ENCODE measurements around the gene RUNDC1. TPM values are rescaled to one million over a fixed set of nuclear protein-coding genes. Genes with fewer than 3 reads are reported as not detected.

RUNDC1 gene
- total RNA-seq, 1 donor from 2014 or later, result 12.4 TPM

DNA sequence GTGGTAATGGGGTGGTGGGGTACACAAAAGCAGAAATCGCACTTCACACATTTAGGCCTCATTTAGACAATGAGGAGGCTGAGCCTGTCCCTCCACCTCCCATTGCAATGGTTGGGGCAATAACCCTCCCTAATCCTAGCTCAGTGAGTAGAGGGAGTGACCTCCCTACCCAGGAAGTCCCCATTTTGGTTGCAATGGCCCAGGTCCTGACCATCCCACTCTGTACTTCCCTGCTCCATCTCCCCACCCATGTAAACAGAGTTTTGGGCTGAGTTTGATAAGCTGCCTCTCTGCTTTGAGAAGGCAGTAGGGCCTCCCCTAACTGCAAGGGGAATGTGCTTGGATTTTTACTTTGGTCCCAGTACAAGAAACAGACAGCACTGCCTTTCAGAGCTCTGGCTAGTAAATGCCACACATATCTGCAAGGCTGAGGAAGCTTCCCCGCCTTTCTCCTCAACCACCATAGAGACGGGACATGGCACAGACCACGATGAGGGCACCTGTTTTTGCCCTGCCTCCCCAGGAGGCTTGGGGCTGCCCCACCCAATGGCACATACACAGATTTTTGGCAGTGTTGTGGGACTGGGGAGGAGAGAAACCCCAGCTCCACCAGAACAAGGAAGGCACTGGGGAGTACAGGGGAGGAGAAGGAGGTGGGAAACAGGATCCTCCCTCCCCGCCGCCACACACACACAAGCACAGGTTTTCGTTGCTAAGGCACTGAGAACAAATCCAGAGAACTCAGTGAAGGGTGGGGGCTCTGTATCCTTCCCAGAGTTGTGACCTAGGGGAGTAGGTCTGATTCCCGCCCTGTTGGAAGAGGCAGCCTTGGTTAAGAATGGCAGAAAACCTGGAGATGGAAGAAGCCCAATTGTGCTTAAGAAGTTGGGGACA, 34.5 kb downstream of the RUNDC1 start:
- intact Hi-C loops (cut with DNase I), result no loop called here
- DNase-seq (ENCODE audit: low spot score) (no peak), ATAC-seq (peak; percentile 33)

DNA sequence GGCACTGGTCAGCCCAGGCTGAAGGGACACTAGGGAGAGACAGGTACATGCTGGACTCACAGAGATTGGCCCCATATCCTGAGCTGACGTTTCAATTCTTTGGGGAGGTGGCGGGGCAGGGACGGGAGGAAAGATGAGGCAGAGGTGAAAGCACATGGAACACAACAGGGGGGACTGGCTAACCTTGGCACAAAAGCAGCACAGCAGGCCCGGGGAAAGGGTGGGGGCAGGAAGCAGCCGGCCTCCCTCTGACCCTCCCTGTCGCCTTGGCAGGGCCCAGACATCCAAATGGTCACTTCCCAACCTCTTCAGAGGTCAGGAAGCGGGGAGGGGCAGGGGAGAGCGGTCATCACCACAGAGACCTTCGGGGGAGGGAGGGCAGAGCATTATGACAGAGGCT, 35.2 kb downstream of the RUNDC1 start:
- intact Hi-C loops (cut with DNase I), result no loop called here
- DNase-seq (ENCODE audit: low spot score), result no peak
- ATAC-seq, result peak; percentile 46

DNA sequence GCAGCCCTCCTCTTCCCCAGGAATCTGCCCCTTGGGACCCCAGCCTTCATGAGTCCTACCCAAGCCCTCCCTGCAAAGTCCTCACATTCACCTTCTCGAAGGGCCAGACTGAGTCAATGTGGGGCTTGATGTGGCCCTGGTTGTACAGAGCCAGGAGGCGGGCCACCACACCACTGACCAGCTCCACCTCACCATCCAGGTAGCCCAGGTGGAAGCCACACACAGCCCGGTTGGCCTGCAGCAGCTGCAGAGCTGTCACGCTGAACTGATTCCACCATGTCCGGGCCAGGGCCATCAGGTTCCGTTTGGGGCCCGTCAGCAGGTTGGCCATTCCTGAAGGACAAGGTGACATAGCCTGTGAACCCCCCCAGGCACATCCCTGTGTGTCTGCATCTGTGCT, 35.9 kb downstream of the RUNDC1 start:
- ATAC-seq, result no peak
- no peak for DNase-seq (ENCODE audit: low spot score)
- intact Hi-C loops (cut with DNase I), result no loop called here

DNA sequence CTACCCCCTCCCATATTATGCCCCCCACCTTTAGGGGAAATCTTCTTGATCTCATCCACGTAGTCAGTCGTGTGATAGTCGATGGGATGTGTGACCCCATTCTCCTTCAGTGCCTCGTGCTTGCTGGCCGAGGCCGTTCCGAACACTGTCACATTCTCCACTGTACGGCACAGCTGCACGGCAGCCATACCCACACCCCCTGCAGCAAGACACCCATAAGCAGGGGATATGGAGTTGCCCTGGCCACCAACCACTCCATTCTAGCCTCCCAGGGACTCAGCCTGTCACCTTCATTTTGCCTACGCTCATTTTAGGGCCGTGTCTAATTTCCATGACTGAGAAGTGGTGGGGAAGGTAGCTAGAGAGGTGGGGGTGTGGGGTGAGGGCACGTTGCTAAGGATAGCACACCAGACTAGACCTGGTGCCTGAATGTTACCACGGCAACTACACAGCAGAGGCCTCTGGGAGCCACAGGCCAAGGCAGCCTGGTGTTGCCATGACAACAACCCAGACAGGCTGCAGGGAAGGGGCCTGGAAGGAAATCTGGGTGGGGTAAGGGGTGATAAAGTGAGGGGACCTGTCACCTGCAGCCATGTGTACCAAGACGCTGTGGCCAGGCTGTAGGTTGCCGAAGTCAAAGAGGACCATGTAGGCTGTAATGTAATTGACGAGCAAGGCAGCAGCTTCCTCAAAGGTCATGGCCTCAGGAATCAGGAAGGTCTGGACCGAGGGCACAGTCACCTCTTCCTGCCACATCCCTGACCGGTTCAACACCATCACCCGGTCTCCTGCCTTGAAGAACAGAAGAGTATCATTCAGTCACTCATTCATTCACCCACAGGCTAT, 37.9 kb downstream of the RUNDC1 start:
- ATAC-seq, result no peak
- intact Hi-C loops (cut with DNase I), result no loop called here
- no peak for DNase-seq (ENCODE audit: low spot score)

DNA sequence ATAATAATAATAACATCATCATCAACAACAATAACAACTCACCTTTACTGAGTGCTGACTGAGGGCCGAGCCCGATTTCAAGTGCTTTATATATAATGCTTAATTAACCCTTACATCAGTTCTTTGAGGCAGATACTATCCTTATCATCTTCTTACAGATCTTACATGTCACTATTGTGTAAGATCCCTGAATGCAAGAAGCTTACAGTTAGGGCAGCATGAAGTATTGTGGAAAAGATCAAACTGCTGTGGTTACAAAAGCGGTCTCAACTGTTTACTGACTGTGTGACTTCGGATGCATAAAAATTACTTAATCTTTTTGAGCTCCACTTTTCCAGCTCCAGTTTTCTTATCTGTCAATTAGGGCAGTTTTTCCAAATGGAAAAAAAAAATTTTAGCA, 38.6 kb downstream of the RUNDC1 start:
- no peak for ATAC-seq
- no peak for DNase-seq (ENCODE audit: low spot score)
- intact Hi-C loops (cut with DNase I), result no loop called here

DNA sequence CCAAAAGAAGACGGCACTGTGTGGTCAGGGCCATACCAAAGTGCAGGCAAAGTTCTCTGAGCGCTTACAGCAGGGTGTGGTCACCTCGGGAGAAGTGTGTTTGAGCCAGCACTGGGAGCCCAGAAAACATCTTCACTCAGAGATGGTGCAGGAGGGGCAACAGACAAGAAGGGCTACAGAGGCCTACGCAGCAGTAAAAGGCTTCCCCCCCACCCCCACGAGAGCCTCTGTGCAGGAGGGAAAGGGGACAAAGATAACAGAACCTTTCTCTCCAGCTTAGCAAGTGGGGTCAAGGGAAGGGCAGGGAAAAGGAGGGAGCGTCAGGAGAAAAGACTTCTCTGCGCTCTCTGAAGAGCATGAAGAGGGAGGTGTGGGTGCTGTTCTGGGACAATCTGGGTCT, 39.1 kb downstream of the RUNDC1 start:
- DNase-seq (ENCODE audit: low spot score) (no peak), ATAC-seq (no peak)
- intact Hi-C loops (cut with DNase I), result no loop called here

DNA sequence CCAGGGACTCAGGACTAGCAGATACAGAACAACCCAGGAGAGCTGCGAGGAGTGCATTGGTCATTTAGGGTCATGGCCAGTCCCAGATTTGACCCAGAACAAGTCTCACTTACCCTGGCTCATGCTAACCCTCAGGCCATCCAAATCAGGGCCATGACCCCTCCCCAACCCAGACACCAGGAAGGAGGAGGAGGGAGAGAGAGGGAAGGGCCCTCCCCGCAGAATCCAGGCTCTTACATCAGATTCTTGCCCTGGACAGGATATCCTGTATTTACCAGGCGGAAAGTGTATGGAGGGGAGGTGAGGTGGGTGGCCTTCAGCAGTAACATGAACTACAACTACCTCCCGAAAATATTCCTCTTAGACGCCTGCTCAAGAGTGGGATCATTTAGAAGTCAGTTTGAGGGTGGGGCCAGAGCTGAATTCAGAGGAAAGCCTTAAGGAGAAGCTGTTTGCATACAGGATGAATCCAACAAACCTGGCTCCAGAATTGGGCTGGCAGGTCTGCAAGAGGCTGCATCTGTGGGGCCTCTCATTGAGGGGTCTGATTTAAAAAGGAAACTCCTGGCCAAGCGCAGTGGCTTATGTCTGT, 39.8 kb downstream of the RUNDC1 start:
- no peak for ATAC-seq
- DNase-seq (ENCODE audit: low spot score), result no peak
- intact Hi-C loops (cut with DNase I), result no loop called here

DNA sequence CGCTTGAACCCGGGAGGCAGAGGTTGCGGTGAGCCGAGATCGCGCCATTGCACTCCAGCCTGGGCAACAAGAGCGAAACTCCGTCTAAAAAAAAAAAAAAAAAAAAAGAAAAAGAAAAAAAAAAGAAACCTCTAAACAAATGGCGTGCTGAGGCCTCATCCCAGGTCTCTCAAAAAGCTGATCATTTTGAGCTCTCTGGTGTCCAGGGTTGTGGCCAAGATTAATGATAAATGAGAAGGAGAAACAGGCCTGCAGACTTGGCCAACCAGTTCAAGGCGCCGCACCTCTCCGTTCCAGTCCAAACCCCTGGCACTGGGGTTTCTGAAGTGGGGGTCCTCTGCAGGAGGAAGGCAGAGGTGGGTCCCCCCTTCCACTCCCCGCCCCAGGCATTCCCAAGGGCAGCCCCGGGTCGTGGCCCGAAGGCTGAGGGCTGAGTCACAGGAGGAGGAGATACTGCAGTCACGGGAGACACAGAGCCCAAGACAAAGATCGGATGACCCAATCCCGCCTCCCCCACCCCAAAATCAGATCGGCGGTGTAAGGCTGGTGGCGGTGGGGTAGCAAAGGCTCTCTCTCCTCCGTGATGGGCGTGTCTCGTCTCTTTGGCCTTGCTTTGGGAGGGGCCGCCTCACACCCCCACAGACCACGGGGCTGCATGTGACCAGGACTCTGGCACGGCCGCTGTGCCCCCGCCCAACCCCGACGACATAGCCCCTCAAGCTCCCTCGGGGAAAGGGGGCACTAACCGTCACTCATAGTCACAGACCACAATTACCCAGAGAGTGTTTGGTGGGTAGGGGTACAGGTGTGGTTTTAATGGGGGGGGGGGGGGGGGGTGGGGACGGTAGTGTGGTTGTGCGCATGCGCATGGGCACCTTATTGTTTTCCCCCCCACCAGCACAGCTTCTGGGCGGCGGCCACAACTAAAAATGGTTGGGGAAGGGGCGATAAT, 40.7 kb downstream of the RUNDC1 start:
- DNase-seq (ENCODE audit: low spot score) (peak; percentile 89), ATAC-seq (peak; percentile 70)
- intact Hi-C loops (cut with DNase I), result no loop called here

DNA sequence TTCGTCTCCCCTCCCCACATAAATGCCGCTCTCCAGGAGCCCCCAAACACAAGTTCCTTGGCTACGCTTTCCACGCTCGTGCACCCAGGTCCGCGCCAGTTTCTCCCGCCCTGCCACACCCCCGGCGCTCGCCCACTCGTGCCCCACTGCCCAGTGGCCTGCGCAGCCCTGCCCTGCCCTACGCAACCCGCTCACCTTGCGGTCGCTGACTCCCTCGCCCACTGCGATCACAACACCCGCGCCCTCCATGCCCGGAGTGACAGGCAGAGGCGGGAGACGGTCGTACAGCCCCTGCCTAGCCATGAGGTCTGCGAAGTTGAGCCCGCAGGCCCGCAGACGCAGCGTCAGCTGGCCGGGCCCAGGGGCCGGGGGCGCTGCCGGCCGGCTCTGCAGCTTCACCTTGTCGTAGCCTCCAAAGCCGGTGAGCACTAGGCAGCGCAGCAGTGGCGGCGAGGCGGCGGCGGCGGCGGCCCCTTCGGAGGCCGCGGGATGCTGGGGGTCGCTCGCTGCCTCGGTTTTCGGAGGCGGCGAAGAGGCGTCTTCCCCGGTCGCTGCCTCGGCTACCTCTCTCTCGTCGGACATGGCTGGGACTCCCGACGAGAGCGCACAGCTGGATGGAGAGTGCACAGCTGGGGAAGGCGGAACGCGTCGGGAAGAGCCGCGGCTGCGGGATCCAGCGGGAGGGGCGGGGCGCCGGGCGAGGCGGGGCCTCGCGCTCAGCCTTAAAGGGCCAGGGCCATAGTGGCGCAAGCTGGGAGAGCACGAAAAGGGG, 41.6 kb downstream of the RUNDC1 start, which contains the start of gene VAT1:
TSS of gene VAT1 (minus strand) at position 645 of the 772 bp plus-strand sequence. CDS start at position 582, 63 bp downstream.
- ATAC-seq, result peak; percentile 73
- peak; percentile 92 for DNase-seq (ENCODE audit: low spot score)
- intact Hi-C loops (cut with DNase I), result no loop called here

DNA sequence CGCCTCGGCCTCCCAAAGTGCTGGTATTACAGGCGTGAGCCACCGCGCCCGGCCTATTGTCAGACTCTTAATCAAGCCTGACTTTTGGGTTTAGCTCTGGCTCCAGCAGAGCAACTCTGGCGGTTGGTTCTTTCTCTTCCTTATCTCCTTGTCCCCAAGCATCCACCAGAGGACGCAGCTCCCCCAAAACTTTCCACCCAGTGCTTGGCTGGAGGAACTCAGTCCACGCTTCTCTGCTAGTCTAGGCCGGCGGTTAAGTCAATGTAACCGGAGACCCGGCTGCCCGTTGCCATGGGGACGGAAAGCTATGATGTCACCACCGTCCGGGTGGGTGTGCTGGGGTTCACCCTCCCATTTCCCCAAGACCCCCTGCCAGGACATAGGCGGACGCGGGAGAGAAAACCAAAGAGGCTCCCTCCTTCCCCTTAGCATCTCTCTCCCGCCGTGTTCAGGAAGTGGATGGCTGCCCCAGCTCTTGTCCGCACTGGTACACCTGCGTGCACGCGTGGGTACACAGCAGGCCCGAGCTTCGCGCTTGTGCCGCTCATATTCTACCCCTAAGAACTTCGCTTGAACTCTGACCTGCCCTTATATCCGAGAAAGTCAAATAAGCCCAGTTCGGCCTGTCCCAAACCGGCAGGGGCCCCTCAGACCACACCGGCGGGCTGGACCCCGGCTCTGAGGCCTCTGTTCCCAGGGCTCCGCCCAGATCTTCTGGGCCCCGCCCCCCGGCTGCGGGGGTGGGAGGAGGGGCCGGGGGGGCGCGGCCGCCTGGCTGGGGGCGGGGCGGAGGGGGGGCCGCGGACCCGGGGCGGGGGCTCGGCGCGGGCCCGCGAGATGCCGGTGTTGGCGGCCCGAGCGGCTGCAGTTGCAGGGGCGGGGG, 44.3 kb downstream of the RUNDC1 start, which contains the start of gene RND2:
TSS of gene RND2 (plus strand) at position 825 of the 883 bp plus-strand sequence. CDS start 117 bp downstream, outside the sequence.
- peak; percentile 80 for ATAC-seq
- intact Hi-C loops (cut with DNase I), result no loop called here
- DNase-seq (ENCODE audit: low spot score), result peak; percentile 94

DNA sequence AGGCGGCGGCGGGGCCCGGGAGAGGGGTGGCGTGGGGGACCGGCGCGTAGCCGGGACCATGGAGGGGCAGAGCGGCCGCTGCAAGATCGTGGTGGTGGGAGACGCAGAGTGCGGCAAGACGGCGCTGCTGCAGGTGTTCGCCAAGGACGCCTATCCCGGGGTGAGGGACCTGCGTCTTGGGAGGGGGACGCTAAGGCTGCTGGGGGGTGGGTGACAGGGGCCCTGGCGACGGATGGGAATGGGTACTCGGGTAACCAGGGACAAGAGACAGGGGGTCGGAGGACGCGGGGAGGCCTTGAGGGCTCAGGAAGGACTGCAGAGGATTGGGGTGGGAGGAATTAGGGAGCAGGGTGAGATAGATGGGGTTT, 44.9 kb downstream of the RUNDC1 start:
- ATAC-seq (no peak), DNase-seq (ENCODE audit: low spot score) (peak; percentile 74)
- intact Hi-C loops (cut with DNase I), result no loop called here

DNA sequence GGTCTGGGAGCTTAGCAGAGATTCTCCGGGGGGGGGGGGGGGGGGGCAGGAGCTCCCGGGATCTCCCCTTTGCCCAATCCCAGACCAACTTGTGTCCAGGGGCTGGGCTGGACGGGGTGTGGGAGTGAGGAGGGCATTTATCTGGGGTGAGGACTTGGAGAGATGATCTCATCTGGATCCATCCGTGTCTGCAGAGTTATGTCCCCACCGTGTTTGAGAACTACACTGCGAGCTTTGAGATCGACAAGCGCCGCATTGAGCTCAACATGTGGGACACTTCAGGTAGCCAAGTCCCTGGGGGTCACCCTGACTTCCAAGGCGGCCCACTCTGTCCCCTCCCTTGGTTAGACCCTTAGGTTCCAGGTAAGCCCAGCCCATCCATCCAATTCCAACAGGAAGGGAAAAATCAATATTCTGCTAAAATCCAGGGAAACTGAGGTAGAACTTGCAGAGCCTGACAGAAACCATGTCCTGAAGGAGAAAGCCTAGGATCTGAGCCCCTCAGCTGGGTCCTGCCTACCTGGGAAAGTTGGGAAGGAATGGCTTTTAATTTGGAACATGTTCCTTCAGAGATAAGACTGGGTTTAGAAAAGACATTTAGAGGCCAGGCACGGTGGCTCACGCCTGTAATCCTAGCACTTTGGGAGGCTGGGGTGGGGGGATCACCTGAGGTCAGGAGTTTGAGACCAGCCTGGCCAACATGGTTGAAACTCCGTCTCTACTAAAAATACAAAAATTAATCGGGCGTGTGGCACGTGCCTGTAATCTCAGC, 45.6 kb downstream of the RUNDC1 start:
- intact Hi-C loops (cut with DNase I), result no loop called here
- no peak for DNase-seq (ENCODE audit: low spot score)
- no peak for ATAC-seq

DNA sequence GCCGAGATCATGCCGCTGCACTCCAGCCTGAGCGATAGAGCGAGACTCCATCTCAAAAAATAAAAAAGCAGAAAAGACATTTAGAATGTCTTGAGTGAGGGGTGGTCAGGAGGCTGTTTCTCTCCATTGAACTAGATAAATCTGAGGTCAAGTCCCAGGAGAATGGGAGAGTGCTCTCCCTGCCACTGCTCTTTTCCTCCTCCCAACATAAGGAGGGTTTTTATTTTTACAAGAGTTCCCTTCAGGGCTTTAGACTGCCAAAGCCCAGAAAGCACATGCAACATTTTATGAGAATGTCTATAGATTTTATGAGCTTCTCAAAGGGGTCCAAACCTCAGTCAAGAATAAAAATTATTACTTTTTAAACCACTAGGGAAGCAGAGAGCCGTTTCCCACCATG, 46.2 kb downstream of the RUNDC1 start:
- DNase-seq (ENCODE audit: low spot score) (no peak), ATAC-seq (no peak)
- intact Hi-C loops (cut with DNase I), result no loop called here

DNA sequence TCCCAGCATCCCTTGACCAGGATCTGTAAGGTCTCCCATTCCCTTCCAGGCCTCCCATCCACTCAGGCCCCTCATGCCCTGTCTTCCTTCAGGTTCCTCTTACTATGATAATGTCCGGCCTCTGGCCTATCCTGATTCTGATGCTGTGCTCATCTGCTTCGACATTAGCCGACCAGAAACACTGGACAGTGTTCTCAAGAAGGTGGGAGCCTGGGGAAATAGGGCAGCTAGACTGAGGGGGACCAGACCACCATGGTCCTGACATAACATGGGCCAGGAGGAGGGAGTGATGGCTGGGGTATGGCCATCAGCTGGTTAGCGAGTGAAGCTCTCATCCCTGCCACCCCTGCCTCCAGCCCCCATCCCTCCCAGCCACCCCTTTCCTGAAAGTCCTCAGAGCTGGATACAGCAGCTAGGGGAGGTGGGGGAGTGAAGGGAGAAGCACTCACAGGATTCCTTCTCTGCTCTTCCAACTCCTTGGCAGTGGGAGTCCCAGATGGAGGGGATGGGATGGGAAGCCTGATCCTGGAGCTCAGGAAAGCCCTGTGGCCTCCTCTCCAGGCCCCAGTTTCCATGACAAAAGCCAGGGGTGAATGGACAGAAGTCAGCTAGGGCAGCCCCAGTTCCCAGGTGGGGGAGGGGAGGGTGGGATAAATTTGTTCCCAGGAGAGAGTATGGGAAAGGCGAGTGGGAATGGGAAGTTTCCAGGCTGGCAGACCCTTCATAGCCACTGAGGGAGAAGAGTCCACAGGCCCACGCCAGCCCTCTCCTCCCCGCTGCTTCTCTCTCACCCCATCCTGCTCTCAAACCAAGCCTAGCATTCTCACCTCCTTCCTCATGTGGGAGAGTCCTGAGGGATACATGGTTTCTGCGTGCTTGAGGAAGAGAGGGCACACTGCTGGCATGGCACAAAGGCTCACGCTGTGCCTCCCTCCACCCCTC, 47.0 kb downstream of the RUNDC1 start:
- ATAC-seq, result no peak
- intact Hi-C loops (cut with DNase I), result no loop called here

DNA sequence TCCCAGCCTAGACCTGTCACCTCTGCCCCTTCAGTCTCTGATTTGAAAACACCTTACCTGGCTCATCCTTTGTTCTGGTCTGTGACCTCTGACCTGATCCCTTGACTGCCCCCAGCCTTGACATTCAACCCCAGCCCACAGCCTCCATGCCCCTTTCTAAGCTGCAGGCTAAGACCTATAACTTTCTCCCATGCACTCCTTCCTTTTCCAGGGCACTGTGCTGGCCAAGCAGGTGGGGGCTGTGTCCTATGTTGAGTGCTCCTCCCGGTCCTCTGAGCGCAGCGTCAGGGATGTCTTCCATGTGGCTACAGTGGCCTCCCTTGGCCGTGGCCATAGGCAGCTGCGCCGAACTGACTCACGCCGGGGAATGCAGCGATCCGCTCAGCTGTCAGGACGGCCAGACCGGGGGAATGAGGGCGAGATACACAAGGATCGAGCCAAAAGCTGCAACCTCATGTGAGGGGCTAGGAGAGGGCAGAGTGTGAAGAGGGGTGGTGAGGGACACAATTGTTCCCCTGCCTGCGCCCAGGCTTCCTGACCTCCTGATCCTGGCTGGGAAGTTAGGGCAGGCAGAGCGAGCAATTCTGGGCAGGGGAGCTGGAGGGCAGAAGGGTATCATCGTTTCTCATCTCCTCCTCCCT, 48.0 kb downstream of the RUNDC1 start:
- DNase-seq (ENCODE audit: low spot score), result no peak
- intact Hi-C loops (cut with DNase I), result no loop called here
- no peak for ATAC-seq

More for the DNA sequence above, 47.0 kb downstream of the RUNDC1 start:
- DNase-seq (ENCODE audit: low spot score), result no peak

Data from sciatic nerve (tissue), 2 donors.